SJCRH30 (cell line): ENCODE data around the gene AAK1. TPM values are rescaled to one million over a fixed set of nuclear protein-coding genes. Genes with fewer than 3 reads are reported as not detected.
A peak's percentile ranks its signal among the peaks of the same experiment; 100 is the strongest.
"Not testable (repeated sequence)": the region's sequence is repeated elsewhere in the genome, so short reads cannot be mapped to it uniquely, and the experiment has no call there.

Source experiments
- DNase-seq, 2 experiments: peaks; one replicate each; pipeline ENCODE4 v3.0.0-alpha.2; 2015 to 2020
- H3K27ac ChIP-seq: fragments of 250-450 bp; sonication (Bioruptor Pico); 2 replicates; pipeline ENCODE4 v1.5.1; 2020; ENCODE audit warnings: mild to moderate bottlenecking, moderate library complexity
- H3K27me3 ChIP-seq: fragments of 250-450 bp; sonication (Bioruptor Pico); 2 replicates; pipeline ENCODE4 v1.5.1; 2020; ENCODE audit warnings: mild to moderate bottlenecking, moderate library complexity
- H3K36me3 ChIP-seq: fragments of 250-450 bp; sonication (Bioruptor Pico); 2 replicates; pipeline ENCODE4 v1.5.1; 2020; ENCODE audit warnings: mild to moderate bottlenecking, moderate library complexity
- H3K4me1 ChIP-seq: fragments of 250-450 bp; sonication (Bioruptor Pico); 2 replicates; pipeline ENCODE4 v1.5.1; 2020; ENCODE audit warnings: mild to moderate bottlenecking, moderate library complexity
- H3K4me3 ChIP-seq: fragments of 250-450 bp; sonication (Bioruptor Pico); 2 replicates; pipeline ENCODE4 v1.5.1; 2020; ENCODE audit warnings: mild to moderate bottlenecking, moderate library complexity
- H3K9me3 ChIP-seq: fragments of 250-450 bp; sonication (Bioruptor Pico); replicated peaks from 2 replicates; pipeline ENCODE4 v1.5.1; 2020; ENCODE audit warnings: mild to moderate bottlenecking, moderate library complexity
- total RNA-seq: library from RNA; depleted of rRNA; stranded (reverse); fragments of >200 nt; shearing (Covaris generic); gene quantifications from 2 replicates; pipeline ENCODE4 v1.2.3, GENCODE V29; 2014

The AAK1 gene
- total RNA-seq, 1 experiment from 2014 or later = 34.8 TPM

GRCh38 chr2:69669666-69670065 lies 26.1 kb upstream of the AAK1 start:
- Histone ChIP-seq H3K4me3 (no peak overlapping the region), H3K36me3 (no peaks in the 10 kb centered on the region; the same call in 1 of the 2 replicates), H3K27me3 (no peaks in the 10 kb centered on the region; the same call in 1 of the 2 replicates), H3K4me1 (peaks cover 5% of the 10 kb centered on the region; the same call in 1 of the 2 replicates), H3K27ac (no peak overlapping the region), H3K9me3 (peaks cover 10% of the 10 kb centered on the region)
- no peak for DNase-seq

- H3K36me3 ChIP-seq = no peaks in the 10 kb centered on the region; the same call in 1 of the 2 replicates
- no peak overlapping the region for H3K4me3 ChIP-seq
- no peak overlapping the region for H3K27ac ChIP-seq
- DNase-seq = no peak
- peaks cover 5% of the 10 kb centered on the region; the same call in 1 of the 2 replicates for H3K4me1 ChIP-seq
- H3K27me3 ChIP-seq = no peaks in the 10 kb centered on the region
- peaks cover 10% of the 10 kb centered on the region for H3K9me3 ChIP-seq
Measured at GRCh38 chr2:69668598-69668997, 25.1 kb upstream of the AAK1 start.

GRCh38 chr2:69667805-69668382 lies 24.4 kb upstream of the AAK1 start:
- DNase-seq = peak in 1 of 2 experiments; percentile 23
- H3K27ac ChIP-seq = no peak overlapping the region
- H3K36me3 ChIP-seq = no peaks in the 10 kb centered on the region; the same call in 1 of the 2 replicates
- no peaks in the 10 kb centered on the region for H3K27me3 ChIP-seq
- H3K4me3 ChIP-seq = no peak overlapping the region
- peaks cover 7% of the 10 kb centered on the region for H3K9me3 ChIP-seq
- peaks cover 5% of the 10 kb centered on the region; the same call in 1 of the 2 replicates for H3K4me1 ChIP-seq

GRCh38 chr2:69665152-69665551 lies 21.6 kb upstream of the AAK1 start:
- H3K4me1 ChIP-seq = peaks cover 5% of the 10 kb centered on the region; the same call in 1 of the 2 replicates
- no peak overlapping the region for H3K4me3 ChIP-seq
- H3K27ac ChIP-seq = no peak overlapping the region
- H3K27me3 ChIP-seq = no peaks in the 10 kb centered on the region
- H3K36me3 ChIP-seq = no peaks in the 10 kb centered on the region
- no peak for DNase-seq
- no peaks in the 10 kb centered on the region; the same call in 1 of the 2 replicates for H3K9me3 ChIP-seq

GRCh38 chr2:69663860-69664259 lies 20.3 kb upstream of the AAK1 start:
- H3K36me3 ChIP-seq = no peaks in the 10 kb centered on the region
- H3K27ac ChIP-seq = no peak overlapping the region
- peaks cover 5% of the 10 kb centered on the region; the same call in 1 of the 2 replicates for H3K4me1 ChIP-seq
- H3K4me3 ChIP-seq = no peak overlapping the region
- H3K9me3 ChIP-seq = no peaks in the 10 kb centered on the region; the same call in 1 of the 2 replicates
- no peak for DNase-seq
- H3K27me3 ChIP-seq = no peaks in the 10 kb centered on the region

- H3K9me3 ChIP-seq, H3K4me3 ChIP-seq, H3K36me3 ChIP-seq, H3K4me1 ChIP-seq, H3K27ac ChIP-seq, H3K27me3 ChIP-seq, DNase-seq: not testable (repeated sequence)
Measured at GRCh38 chr2:69662547-69662946, 19.0 kb upstream of the AAK1 start.

GRCh38 chr2:69660637-69661036 lies 17.1 kb upstream of the AAK1 start:
- no peak overlapping the region for H3K27ac ChIP-seq
- DNase-seq = no peak
- H3K27me3 ChIP-seq = no peaks in the 10 kb centered on the region
- no peaks in the 10 kb centered on the region for H3K4me1 ChIP-seq
- H3K4me3 ChIP-seq = no peak overlapping the region
- H3K36me3 ChIP-seq = no peaks in the 10 kb centered on the region
- H3K9me3 ChIP-seq = no peaks in the 10 kb centered on the region; the same call in 1 of the 2 replicates

- H3K4me3 ChIP-seq = no peak overlapping the region
- no peak for DNase-seq
Measured at GRCh38 chr2:69659941-69660483, 16.5 kb upstream of the AAK1 start.

GRCh38 chr2:69659349-69659748 lies 15.8 kb upstream of the AAK1 start:
- no peaks in the 10 kb centered on the region; the same call in 1 of the 2 replicates for H3K9me3 ChIP-seq
- H3K4me1 ChIP-seq = no peaks in the 10 kb centered on the region
- no peaks in the 10 kb centered on the region for H3K36me3 ChIP-seq
- H3K27me3 ChIP-seq = no peaks in the 10 kb centered on the region
- H3K27ac ChIP-seq = no peak overlapping the region
- no peak for DNase-seq
- H3K4me3 ChIP-seq = no peak overlapping the region

More at GRCh38 chr2:69659941-69660483, 16.5 kb upstream of the AAK1 start:
- no peak overlapping the region for H3K27ac ChIP-seq
- no peaks in the 10 kb centered on the region; the same call in 1 of the 2 replicates for H3K9me3 ChIP-seq
- H3K4me1 ChIP-seq = no peaks in the 10 kb centered on the region
- no peaks in the 10 kb centered on the region for H3K36me3 ChIP-seq
- H3K27me3 ChIP-seq = no peaks in the 10 kb centered on the region

- Histone ChIP-seq H3K4me1 (no peaks in the 10 kb centered on the region), H3K27ac (no peak overlapping the region), H3K27me3 (no peaks in the 10 kb centered on the region), H3K4me3 (no peak overlapping the region), H3K9me3 (no peaks in the 10 kb centered on the region), H3K36me3 (no peaks in the 10 kb centered on the region)
- DNase-seq = no peak
Measured at GRCh38 chr2:69652206-69652605, 8.7 kb upstream of the AAK1 start.

- not testable (repeated sequence) for H3K27me3 ChIP-seq, H3K36me3 ChIP-seq, H3K27ac ChIP-seq, H3K4me1 ChIP-seq, DNase-seq, H3K9me3 ChIP-seq, H3K4me3 ChIP-seq
Measured at GRCh38 chr2:69647196-69647595, 3.7 kb upstream of the AAK1 start.

GRCh38 chr2:69646714-69647113 lies 3.2 kb upstream of the AAK1 start:
- H3K4me1 ChIP-seq = peaks cover 4% of the 10 kb centered on the region; the same call in 1 of the 2 replicates
- H3K27ac ChIP-seq = no peak overlapping the region
- H3K4me3 ChIP-seq = no peak overlapping the region
- no peaks in the 10 kb centered on the region for H3K36me3 ChIP-seq
- H3K27me3 ChIP-seq = no peaks in the 10 kb centered on the region
- H3K9me3 ChIP-seq = no peaks in the 10 kb centered on the region
- DNase-seq = no peak

- H3K9me3 ChIP-seq = no peaks in the 10 kb centered on the region
- no peaks in the 10 kb centered on the region for H3K36me3 ChIP-seq
- no peak overlapping the region for H3K27ac ChIP-seq
- peaks cover 6% of the 10 kb centered on the region; the same call in 1 of the 2 replicates for H3K4me1 ChIP-seq
- no peaks in the 10 kb centered on the region for H3K27me3 ChIP-seq
- DNase-seq = no peak
- H3K4me3 ChIP-seq = no peak overlapping the region
Measured at GRCh38 chr2:69645921-69646320, 2.4 kb upstream of the AAK1 start.

- Histone ChIP-seq H3K4me3 (peak overlapping the region; percentile 99), H3K27me3 (no peaks in the 10 kb centered on the region), H3K9me3 (no peaks in the 10 kb centered on the region), H3K36me3 (no peaks in the 10 kb centered on the region), H3K4me1 (peaks cover 6% of the 10 kb centered on the region; the same call in 1 of the 2 replicates), H3K27ac (no peak overlapping the region)
- DNase-seq = peak; percentile 7 to 30
Measured at GRCh38 chr2:69645031-69645431, 1.5 kb upstream of the AAK1 start.

GRCh38 chr2:69644506-69644979 lies 1.0 kb upstream of the AAK1 start:
- DNase-seq = no peak
- Histone ChIP-seq H3K27ac (peak overlapping the region; percentile 87), H3K27me3 (no peaks in the 10 kb centered on the region), H3K4me3 (peak overlapping the region; percentile 99), H3K4me1 (peaks cover 6% of the 10 kb centered on the region; the same call in 1 of the 2 replicates), H3K9me3 (no peaks in the 10 kb centered on the region), H3K36me3 (no peaks in the 10 kb centered on the region)
